GM12878 (cell line): ENCODE data around the gene DRD3. TPM values are rescaled to one million over a fixed set of nuclear protein-coding genes. Genes with fewer than 3 reads are reported as not detected.

Source experiments
- ATAC-seq: fragments of 200-7000 bp; cut with Tn5 transposase; 3 replicates; pipeline ENCODE4 v1.9.1; 2020; ENCODE audit warnings: mild to moderate bottlenecking, moderate library complexity
- BruUV-seq: library from RNA; stranded (reverse); fragments of 400-500 nt; replicated peaks from 2 replicates; lab custom pipeline; 2021; lab: Mats Ljungman, UMichigan
- CTCF ChIA-PET: fragments of 300-600 bp; sonication (Branson Sonifier 250); formaldehyde crosslinking; extraction: SDS; loops from one replicate; lab custom pipeline; 2021; ENCODE audit warnings: inconsistent platforms; lab: Yijun Ruan, JAX
- POLR2A ChIA-PET: fragments of 350-600 bp; formaldehyde crosslinking; extraction: SDS; loops from one replicate; lab custom pipeline; 2021; ENCODE audit warnings: inconsistent platforms; lab: Charles Lee
- RAD21 ChIA-PET: fragments of 300-600 bp; sonication (Branson Sonifier 250); formaldehyde crosslinking; loops from one replicate; lab custom pipeline; 2023; ENCODE audit warnings: antibody characterized with exemption; ENCODE audit not compliant: unreplicated experiment; lab: Charles Lee
- SMC1A ChIA-PET: fragments of 300-600 bp; sonication (Branson Sonifier 250); formaldehyde crosslinking; loops from one replicate; lab custom pipeline; 2023; ENCODE audit not compliant: unreplicated experiment, uncharacterized antibody; lab: Charles Lee
- DNase-seq: peaks from one replicate; pipeline ENCODE4 v3.0.0-alpha.2; 2011; ENCODE audit warnings: low read depth, low spot score
- FAIRE-seq: peaks from 3 replicates; lab custom pipeline; 2011; peaks lifted over from hg19 to GRCh38; lab: Jason Lieb, UNC
- H2AFZ ChIP-seq: 2 replicates; pipeline ENCODE4 v1.6.0; 2011; ENCODE audit warnings: low read depth, low read length, control low read depth; ENCODE audit not compliant: control insufficient read depth
- H3K27ac ChIP-seq: 2 replicates; pipeline ENCODE4 v1.5.1; 2011; ENCODE audit warnings: control low read depth; ENCODE audit not compliant: control insufficient read depth, insufficient read depth
- H3K27me3 ChIP-seq, 2 experiments: replicated peaks in 1 of 2; 2 replicates each; pipeline versions ENCODE4 v1.6.0 to v1.6.1; 2011; ENCODE audit warnings: low read length in 1 of 2; ENCODE audit not compliant: control insufficient read depth in 2 of 2, insufficient read depth in 2 of 2
- H3K36me3 ChIP-seq, 2 experiments: 2 replicates each; pipeline ENCODE4 v1.5.1; 2011; ENCODE audit warnings: low read length in 1 of 2; ENCODE audit not compliant: control insufficient read depth in 2 of 2, insufficient read depth in 2 of 2
- H3K4me1 ChIP-seq: 2 replicates; pipeline ENCODE4 v1.6.1; 2011; ENCODE audit warnings: mild to moderate bottlenecking, low read length, moderate library complexity, mixed read lengths; ENCODE audit not compliant: control insufficient read depth, insufficient read depth
- H3K4me2 ChIP-seq: 2 replicates; pipeline ENCODE4 v1.6.0; 2011; ENCODE audit warnings: control low read depth; ENCODE audit not compliant: control insufficient read depth, insufficient read depth
- H3K4me3 ChIP-seq: fragments of 200-600 bp; sonication (generic); 2 replicates; pipeline ENCODE4 v1.5.1; 2016
- H3K79me2 ChIP-seq: 2 replicates; pipeline ENCODE4 v1.6.0; 2011; ENCODE audit warnings: low read length; ENCODE audit not compliant: control insufficient read depth, insufficient read depth
- H3K9ac ChIP-seq: 2 replicates; pipeline ENCODE4 v1.8.0; 2011; ENCODE audit warnings: low read length, control low read depth, mixed read lengths; ENCODE audit not compliant: control insufficient read depth, insufficient read depth
- H3K9me3 ChIP-seq: replicated peaks from 3 replicates; pipeline ENCODE4 v1.5.1; 2011; ENCODE audit warnings: mild to moderate bottlenecking, low read length; ENCODE audit not compliant: control insufficient read depth, insufficient read depth
- H4K20me1 ChIP-seq: 2 replicates; pipeline ENCODE4 v1.6.0; 2011; ENCODE audit not compliant: control insufficient read depth, insufficient read depth
- NKRF ChIP-seq: fragments of 450-650 bp; conservative IDR thresholded peaks from 2 replicates; pipeline ENCODE4 v1.6.1; 2017; ENCODE audit warnings: mild to moderate bottlenecking, moderate library complexity
- ZBTB11 ChIP-seq: fragments of 450-650 bp; formaldehyde crosslinking; IDR thresholded peaks from 2 replicates; pipeline ENCODE4 v1.5.0; 2022; ENCODE audit warnings: mild to moderate bottlenecking, missing genetic modification characterization
- ZNF384 ChIP-seq: IDR thresholded peaks from 2 replicates; pipeline ENCODE4 v1.6.1; 2012; ENCODE audit warnings: low read depth, mild to moderate bottlenecking, low read length, improper control_type of control experiment, borderline replicate concordance
- WGBS: methylation state at CpG from one replicate; pipeline ENCODE4 v1.1.6; 2016; ENCODE audit warnings: low lambda C conversion rate; ENCODE audit not compliant: insufficient replicate concordance, insufficient coverage; ENCODE audit errors: missing lambda C conversion rate; 5-methylcytosine and 5-hydroxymethylcytosine counted together
- in situ Hi-C: fragments of 300-500 bp; cut with MboI; formaldehyde crosslinking; loops from 9 replicates; pipeline ENCODE4 v1.14.3; 2018; ENCODE audit warnings: mixed read lengths
- intact Hi-C: fragments of 100-400 bp; cut with micrococcal nuclease; formaldehyde crosslinking; loops from one replicate; pipeline ENCODE4 v1.14.2; 2022; ENCODE audit not compliant: unreplicated experiment
- polyA plus RNA-seq, 11 experiments: library from polyadenylated mRNA; depleted of rRNA in 4 of 11; unstranded in 6 of 11; stranded (reverse) in 5 of 11; fragments of >200 nt; fragmentation: Nextera tagmentation in 4 of 11; fragmentation: Illumina TruSeq in 1 of 11; extraction: Ambion mirVana in 4 of 11; extraction: Trizol in 1 of 11; gene quantifications; 1 replicate in 1 of 11; 2 replicates in 10 of 11; pipeline versions ENCODE4 v1.2.1 to v1.2.3, GENCODE V29; 2011 to 2016; ENCODE audit warnings: inconsistent platforms in 2 of 11, missing spikeins in 2 of 11, low read depth in 1 of 11
- total RNA-seq, 4 experiments: library from RNA; depleted of rRNA in 3 of 4; stranded (reverse); fragments of >200 nt in 3 of 4; fragmentation: Illumina TruSeq in 1 of 4; extraction: Trizol in 1 of 4; gene quantifications; 2 replicates each; pipeline versions ENCODE4 v1.2.1 to v1.2.3, GENCODE V29; 2013 to 2021
- TF ChIP-seq, protein P1 (sequence below): fragments of 450-650 bp; IDR thresholded peaks from 2 replicates; pipeline ENCODE4 v1.6.1; 2017; ENCODE audit warnings: low read depth, mild to moderate bottlenecking, moderate library complexity

The DRD3 gene
- total and polyA plus RNA-seq, 10 of the 15 experiments (the other 5 are each of a cell fraction or from before 2014, with no cell fraction given): not detected

DNA sequence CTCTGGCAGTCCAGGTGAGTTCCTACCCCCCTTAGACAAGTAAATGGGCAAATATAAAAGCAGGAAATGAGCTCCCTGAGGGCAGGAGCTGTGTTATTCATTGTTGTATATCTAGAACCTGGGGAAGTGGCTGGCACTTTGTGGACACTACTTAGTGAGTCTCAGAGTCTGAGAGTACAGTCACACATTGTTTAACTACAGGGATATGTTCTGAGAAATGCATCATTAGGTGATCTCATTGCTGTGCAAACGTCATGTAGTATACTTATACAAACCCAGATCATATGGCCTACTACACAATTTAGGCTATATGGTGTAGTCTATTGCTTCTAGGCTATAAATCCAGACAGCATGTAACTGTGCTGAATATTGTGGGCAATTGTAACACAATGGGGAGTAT lies 52.4 kb downstream of the DRD3 start:
- in situ Hi-C loops (no loop called here), intact Hi-C loops (no loop called here)
- peaks cover 0 to 3% of the 10 kb centered on the region in 2 experiments; a peak in 1 of 4 replicates for H3K27me3 ChIP-seq
- no peak overlapping the region for H3K27ac ChIP-seq
- CTCF ChIA-PET: interaction anchor here (1.7 kb wide), 1 partner anchor 17 kb away, joined by 3 read pairs; no protein-coding TSS in a partner anchor
- H3K9ac ChIP-seq: no peak overlapping the region
- no TSS peak for BruUV-seq
- TF ChIP-seq ZBTB11 (no peak), ZNF384 (no peak), NKRF (no peak)
- TF ChIP-seq, protein P1, sequence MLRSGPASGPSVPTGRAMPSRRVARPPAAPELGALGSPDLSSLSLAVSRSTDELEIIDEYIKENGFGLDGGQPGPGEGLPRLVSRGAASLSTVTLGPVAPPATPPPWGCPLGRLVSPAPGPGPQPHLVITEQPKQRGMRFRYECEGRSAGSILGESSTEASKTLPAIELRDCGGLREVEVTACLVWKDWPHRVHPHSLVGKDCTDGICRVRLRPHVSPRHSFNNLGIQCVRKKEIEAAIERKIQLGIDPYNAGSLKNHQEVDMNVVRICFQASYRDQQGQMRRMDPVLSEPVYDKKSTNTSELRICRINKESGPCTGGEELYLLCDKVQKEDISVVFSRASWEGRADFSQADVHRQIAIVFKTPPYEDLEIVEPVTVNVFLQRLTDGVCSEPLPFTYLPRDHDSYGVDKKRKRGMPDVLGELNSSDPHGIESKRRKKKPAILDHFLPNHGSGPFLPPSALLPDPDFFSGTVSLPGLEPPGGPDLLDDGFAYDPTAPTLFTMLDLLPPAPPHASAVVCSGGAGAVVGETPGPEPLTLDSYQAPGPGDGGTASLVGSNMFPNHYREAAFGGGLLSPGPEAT: no peak
- FAIRE-seq (no peak), ATAC-seq (no peak), DNase-seq (no peak)
- POLR2A ChIA-PET: no interaction called here
- WGBS: 0% methylated on average over 1 of the region's 1 CpG
- H2AFZ ChIP-seq: no peak overlapping the region
- no peaks in the 10 kb centered on the region for H3K79me2 ChIP-seq
- SMC1A ChIA-PET: no interaction called here
- H3K9me3 ChIP-seq: no peaks in the 10 kb centered on the region
- H3K4me2 ChIP-seq: no peak overlapping the region
- no peaks in the 10 kb centered on the region for H3K4me1 ChIP-seq
- H4K20me1 ChIP-seq: no peaks in the 10 kb centered on the region
- H3K4me3 ChIP-seq: no peak overlapping the region
- RAD21 ChIA-PET: no interaction called here
- no peaks in the 10 kb centered on the region for H3K36me3 ChIP-seq
